Ammon's horn (tissue), 1 donor: Measurements from ENCODE around the gene ARHGEF26.
"Not testable (repeated sequence)": the region's sequence is repeated elsewhere in the genome, so short reads cannot be mapped to it uniquely, and the experiment has no call there.

Experiments used
- DNase-seq: peaks from one replicate; pipeline ENCODE4 v3.0.0-alpha.2; 2016; ENCODE audit warnings: low spot score

Gene ARHGEF26

GRCh38 chr3:154120961-154121700 lies at the start of gene ARHGEF26:
ARHGEF26 (plus strand) TSS chr3:154121390; CDS start chr3:154121993, 603 bp downstream.
- peak; percentile 81 for DNase-seq

- no peak for DNase-seq
Observed at GRCh38 chr3:154074966-154075365, 46.2 kb upstream of the ARHGEF26 start.

GRCh38 chr3:154078672-154079071 lies 42.5 kb upstream of the ARHGEF26 start:
- DNase-seq: no peak

GRCh38 chr3:154081305-154081704 lies 39.9 kb upstream of the ARHGEF26 start:
- DNase-seq: no peak

- DNase-seq: no peak
Observed at GRCh38 chr3:154085071-154085470, 36.1 kb upstream of the ARHGEF26 start.

- no peak for DNase-seq
Observed at GRCh38 chr3:154085799-154086198, 35.4 kb upstream of the ARHGEF26 start.

GRCh38 chr3:154086286-154086685 lies 34.9 kb upstream of the ARHGEF26 start:
- no peak for DNase-seq

GRCh38 chr3:154087756-154088480 lies 33.3 kb upstream of the ARHGEF26 start:
- DNase-seq: not testable (repeated sequence)

- no peak for DNase-seq
Observed at GRCh38 chr3:154089421-154090420, 31.5 kb upstream of the ARHGEF26 start.

GRCh38 chr3:154094051-154094450 lies 27.1 kb upstream of the ARHGEF26 start:
- DNase-seq: no peak

- DNase-seq: peak; percentile 43
Observed at GRCh38 chr3:154095832-154096421, 25.3 kb upstream of the ARHGEF26 start.

- DNase-seq: peak; percentile 38
Observed at GRCh38 chr3:154098376-154098775, 22.8 kb upstream of the ARHGEF26 start.

GRCh38 chr3:154100556-154100955 lies 20.6 kb upstream of the ARHGEF26 start:
- no peak for DNase-seq

GRCh38 chr3:154101250-154101649 lies 19.9 kb upstream of the ARHGEF26 start:
- DNase-seq: no peak

GRCh38 chr3:154102225-154102624 lies 19.0 kb upstream of the ARHGEF26 start:
- no peak for DNase-seq

- DNase-seq: peak; percentile 31
Observed at GRCh38 chr3:154105218-154105975, 15.8 kb upstream of the ARHGEF26 start.

- no peak for DNase-seq
Observed at GRCh38 chr3:154111365-154111935, 9.7 kb upstream of the ARHGEF26 start.

GRCh38 chr3:154112146-154112852 lies 8.9 kb upstream of the ARHGEF26 start:
- DNase-seq: peak; percentile 58

- DNase-seq: no peak
Observed at GRCh38 chr3:154113609-154114008, 7.6 kb upstream of the ARHGEF26 start.

- no peak for DNase-seq
Observed at GRCh38 chr3:154115332-154115731, 5.9 kb upstream of the ARHGEF26 start.
